GM19238 (cell line): ENCODE measurements around the gene ZMPSTE24.

Source experiments
- DNase-seq: peaks from one replicate; pipeline ENCODE4 v3.0.0; 2011; ENCODE audit warnings: low spot score; ENCODE audit not compliant: insufficient read length

The ZMPSTE24 gene

DNA sequence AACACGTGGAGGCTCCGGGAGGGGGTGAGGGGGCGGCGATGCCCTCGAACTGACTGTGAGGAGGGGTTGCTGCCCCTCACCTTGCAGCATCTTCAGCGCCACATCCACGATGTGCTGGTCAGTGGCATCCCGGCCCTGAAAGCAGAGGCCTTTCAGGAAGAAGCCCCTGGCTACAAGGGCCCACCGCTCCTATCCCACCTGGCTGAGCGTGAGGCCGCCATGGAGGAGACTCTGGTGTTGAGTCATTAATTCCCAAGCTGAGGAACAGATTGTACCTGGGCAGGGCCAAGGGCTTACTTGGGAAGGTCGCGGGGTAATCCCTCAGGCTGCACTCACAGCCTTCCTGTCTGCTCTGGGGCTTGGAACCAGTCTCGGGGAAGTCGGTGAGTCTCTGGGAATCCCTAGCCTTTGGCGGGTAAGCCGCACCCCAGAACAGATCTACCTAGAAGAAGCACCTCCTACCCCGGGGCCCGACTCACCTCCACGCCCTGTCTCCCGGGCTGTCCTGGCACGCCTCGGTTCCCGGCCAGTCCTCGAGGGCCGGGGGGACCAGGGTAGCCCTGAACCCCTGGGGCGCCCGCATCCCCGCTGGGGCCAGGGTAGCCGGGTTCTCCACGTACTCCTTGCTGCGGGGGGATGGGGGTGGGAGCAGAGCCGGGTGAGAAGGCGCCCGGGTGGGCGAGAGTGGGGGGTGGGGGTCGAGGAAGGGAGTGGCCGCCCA lies 45.2 kb downstream of the ZMPSTE24 start:
- no peak for DNase-seq

DNA sequence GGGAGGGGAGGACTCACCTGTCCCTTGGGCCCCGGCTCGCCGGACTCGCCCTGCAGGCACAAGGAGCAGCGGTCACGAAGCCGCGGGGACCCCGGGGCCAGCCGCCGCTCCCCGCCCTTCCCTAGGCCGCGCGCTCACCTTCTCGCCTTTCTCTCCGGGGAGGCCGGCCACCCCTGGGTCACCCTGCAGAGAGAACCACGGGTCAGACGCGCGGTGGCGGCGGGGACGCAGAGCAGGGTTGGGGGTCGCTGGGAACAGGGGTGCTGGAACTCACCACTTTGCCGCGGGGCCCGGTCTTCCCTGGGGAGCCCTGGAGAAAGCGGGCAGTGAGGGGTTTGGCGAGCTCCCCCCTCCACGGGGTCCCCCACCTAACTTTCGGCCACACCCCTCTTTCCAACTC lies 45.8 kb downstream of the ZMPSTE24 start:
- no peak for DNase-seq

DNA sequence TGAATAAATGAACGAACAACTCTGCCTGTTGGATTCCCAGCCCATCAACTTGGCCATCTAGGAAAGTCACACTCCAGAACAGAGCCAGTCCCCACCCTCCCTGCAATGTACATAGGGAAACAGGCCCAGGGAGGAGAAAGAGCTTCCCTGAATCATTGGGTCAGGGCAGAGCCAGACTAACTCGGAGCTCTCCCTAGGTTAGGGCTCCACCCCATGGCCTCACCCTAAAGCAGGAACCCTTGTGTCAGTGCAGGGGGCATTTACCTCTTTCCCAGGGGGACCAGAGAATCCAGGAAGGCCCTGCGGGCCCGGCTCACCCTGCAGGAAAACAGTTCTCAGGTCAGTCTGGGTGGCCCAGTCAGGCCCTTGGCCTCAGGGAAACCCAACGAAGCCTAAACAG lies 47.4 kb downstream of the ZMPSTE24 start:
- no peak for DNase-seq

DNA sequence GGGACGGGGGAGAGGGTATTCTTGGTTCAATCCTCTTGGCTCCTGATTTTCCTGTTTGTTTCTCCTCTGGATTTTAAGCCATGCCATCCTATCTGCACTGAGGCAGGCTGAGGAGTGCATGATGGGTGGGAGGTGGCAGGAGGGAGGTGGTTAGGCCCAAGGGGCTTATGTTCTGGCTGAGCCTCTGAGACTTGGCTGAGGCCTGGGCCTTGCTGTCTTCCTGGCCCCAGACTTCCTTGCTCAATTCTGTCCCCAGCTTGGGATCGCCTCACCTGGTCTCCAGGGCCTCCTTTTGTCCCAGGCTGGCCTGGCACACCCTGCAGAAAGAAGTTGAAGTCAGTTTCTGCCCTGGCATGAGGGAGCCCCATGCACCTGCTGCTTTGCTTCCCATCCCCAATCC lies 47.8 kb downstream of the ZMPSTE24 start:
- no peak for DNase-seq

DNA sequence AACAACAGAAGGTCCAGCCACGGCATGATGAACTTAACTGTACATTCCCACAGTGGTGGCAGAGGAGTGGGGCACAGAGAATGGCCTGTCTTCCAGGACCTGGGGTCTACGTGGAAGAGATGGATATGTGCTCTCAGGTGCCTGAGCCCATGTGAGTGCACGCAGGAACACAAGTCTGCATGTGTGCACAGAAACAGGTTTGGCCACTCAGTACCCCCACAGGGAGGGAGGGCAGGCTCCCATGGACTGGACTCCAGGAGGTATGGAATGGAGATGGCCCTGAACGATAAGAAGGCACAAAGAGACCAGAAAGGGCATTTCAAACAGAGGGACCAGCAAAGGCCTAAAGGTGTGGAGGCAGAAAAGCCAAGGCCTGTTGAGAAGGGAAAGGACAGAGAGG lies 48.3 kb downstream of the ZMPSTE24 start:
- no peak for DNase-seq

DNA sequence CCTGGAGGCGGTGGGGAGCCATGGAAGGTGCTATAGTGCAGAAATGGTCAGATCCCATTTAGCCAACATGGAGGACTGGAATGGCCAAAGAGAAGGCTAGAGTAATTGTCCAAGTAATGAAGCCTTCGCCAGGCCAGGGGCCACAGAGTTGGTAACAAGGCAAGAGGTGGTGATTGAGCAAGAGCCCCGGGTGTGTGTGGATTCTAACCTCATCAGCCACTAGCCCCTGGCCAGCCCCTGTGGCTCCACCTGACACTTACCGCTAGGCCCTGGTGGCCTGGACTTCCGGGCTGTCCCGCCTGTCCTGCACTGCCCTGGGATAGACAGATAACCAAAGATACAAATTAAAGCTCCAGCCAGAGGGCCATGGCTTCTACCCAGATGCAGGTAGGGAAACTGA lies 49.1 kb downstream of the ZMPSTE24 start:
- no peak for DNase-seq

DNA sequence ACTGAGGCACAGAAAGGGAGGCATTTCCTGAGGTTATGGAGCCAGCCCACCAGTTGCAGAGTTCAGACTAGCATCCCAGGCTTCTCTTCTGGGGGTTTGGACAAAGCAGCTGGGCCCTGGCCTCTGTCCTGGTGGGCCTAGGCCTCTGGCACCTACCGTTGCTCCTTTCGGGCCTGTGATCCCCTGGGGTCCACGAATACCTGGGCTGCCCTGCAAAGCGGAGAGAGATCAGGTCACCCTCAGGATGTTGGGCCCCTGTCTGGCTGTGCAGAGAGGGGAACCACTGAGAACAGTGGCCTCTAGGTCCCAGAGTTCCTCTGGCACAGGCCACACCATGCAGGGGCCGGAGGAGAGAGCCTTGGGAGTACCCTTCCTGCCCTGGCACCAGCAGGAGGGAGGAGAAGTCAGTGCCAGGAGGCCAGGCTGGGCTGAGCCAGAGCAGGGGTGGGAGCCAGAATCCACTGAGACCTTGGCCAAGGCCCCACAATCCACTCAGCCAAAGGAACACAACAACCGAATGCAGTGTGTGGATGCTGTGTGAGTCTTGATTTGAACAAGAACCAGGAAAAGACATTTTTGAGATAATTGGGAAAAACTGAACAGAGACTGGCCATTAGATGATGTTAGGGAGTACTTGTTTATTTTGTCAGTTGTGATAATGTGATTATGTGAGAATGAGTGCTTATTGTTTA lies 50.1 kb downstream of the ZMPSTE24 start:
- no peak for DNase-seq

DNA sequence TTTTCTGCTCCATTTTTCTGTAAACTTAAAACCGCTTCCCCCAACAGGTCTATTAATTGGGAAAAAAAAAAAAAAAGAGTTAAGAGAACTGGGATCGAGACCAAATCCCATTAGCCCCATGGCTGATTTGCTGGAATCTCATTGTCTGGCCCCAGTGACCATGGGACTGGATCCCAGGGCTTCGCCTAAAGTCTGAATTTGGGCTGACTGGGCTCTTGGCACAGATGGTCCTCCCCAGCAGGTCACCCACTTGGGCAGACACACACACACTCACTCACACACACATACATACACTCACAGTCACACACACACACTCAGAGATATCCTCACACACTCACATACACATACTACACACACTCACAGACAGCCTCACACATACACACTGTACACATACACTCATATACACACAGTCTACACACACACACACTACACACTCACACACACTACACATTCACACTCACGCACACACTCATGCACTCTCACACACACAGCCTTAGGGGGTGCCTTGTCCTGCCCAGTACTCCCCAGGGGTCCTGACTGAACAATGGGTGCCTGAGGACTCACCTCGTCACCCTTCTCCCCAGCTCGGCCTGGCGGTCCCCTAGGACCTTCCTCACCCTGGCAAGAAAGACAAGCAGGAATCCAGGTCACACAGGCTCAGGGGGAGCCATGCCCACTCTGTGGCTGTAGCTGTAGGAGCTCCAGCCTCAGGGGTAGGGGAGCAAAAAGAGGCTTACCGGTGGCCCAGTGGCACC lies 51.5 kb downstream of the ZMPSTE24 start:
- DNase-seq: no peak

DNA sequence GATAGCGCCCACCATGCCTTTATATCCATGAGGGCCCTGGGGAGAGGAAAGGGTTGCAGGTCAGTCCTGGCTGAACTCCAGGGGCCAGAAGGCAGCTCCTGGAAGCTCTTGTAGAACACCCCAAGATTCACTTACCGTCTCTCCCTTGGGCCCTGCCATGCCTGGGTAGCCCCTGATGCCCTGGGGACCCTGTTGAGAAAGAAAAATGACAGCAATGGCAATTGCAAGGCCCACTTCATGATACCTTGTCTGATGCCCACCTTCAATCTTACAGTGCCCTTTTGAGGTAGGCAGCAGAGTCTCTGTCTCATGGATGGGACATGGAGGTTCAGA lies 52.1 kb downstream of the ZMPSTE24 start:
- DNase-seq: no peak

DNA sequence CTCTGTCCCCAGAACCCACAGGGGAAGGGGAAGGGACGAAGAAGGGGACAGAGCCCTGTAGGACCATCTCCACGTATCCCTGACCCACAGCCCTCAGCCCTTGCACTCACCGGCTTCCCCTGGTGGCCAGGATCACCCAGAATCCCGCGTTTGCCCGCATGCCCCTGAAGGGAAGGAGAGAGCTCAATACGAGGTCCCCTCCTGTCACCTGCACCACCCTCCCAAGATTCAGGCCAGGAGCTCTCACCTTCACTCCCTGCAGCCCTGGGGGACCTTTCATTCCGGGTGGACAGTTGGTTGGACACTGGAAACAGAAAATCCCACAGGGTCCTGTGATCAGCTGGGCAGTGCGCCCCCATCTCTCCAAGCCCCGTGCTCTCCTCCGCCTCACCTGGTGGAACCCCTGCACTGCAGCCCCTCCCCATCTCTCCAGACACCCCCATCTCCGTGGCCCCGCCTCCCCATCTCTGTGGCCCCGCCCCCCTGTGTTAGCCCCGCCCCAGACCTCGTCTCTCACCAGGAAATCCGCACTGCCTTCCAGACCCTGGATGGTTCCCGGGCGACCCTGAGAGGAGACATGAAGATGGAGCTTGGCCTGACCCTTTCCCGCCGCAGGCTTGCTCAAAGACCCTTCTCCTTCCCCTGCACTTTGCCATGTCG lies 53.1 kb downstream of the ZMPSTE24 start:
- DNase-seq: no peak

DNA sequence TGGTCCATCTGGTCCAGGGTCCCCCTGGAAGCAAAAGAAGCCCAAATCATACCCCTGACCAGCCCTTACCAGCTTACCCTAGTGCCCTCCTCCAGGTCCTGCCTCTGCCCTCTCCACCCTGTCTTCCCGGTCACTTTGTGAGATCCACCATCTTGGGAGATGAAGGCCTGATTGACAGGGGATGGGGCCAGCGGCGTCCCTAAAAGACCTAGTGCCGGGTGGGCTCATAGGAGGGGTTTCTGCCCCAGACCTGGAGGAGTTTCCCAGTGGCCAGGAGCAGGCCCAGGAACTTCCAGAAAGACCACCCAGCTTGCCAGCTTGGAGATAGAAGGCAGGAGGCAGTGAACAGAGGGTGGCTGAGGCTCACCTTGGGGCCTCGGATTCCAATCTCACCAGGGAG lies 53.7 kb downstream of the ZMPSTE24 start:
- no peak for DNase-seq

DNA sequence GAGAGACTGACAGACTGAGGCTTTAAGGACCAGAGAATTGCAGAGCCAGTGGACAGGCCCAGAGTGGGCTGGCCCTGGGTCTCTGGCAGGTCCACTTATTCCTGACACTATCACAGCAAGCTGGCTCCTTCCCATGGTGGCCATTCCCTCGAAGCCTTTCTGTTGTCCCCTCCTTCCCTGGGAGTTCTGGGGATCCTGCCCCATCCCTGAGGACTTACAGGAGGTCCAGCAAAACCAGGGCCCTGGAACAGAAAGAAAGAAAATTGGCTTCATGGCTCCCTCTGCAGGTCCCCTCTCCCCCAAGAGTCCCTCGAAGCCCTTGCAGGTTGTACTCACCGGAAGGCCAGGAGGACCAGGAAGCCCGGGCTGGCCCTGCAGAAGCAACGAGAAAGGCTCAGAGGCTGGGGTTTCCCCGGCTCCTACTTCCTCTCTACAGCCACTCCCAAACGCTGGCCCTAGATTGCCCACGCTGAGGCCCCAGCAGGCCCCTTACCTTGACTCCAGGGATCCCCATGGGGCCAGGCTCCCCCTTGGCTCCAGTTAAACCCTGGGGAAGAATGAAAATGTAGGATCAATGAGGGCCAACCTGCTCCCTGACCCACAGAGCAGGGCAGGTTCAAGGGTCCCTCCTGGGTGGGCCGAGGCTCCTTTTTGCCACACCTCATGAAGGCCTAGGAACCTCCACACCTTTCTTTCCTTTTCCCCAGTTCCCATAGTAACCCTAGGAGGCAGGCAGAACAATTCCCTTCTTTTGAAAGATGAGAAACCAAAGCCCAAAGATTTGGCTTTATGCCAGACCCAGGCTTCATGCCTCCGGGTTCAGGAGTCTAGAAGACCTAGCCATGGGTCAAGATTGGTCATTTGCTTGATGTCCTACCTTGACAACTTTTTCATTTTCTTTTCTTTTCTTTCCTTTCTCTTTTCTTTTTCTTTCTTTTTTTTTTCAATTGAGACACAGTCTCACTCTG lies 54.5 kb downstream of the ZMPSTE24 start:
- peak; percentile 73 for DNase-seq

DNA sequence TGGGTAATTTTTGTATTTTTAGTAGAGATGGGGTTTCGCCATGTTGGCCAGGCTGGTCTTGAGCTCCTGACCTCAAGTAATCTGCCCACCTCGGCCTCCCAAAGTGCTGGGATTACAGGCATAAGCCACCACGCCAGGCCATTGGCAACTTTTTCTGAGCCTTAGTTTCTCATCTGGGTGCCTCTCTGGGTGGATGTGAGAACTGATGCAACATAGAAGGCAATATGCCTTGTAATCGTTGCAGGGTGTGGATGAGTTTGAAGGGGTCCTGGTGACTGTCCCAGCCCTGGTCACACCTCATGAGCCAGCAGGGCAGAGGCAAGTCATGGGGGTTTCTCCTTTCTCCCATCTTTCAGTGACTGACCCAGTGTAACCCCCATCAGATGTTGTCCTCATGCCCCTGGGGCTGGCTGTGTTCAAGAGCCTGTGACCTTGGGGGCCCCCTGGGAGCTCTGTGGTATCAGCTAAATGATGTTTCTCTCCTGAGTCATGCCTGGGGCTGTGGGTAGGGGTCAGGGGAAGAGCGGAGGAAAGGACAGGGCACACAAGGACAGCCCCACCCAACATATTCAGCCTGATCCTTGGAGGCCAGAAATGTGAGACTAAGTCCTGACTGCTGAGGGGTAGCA lies 55.4 kb downstream of the ZMPSTE24 start:
- DNase-seq: no peak

DNA sequence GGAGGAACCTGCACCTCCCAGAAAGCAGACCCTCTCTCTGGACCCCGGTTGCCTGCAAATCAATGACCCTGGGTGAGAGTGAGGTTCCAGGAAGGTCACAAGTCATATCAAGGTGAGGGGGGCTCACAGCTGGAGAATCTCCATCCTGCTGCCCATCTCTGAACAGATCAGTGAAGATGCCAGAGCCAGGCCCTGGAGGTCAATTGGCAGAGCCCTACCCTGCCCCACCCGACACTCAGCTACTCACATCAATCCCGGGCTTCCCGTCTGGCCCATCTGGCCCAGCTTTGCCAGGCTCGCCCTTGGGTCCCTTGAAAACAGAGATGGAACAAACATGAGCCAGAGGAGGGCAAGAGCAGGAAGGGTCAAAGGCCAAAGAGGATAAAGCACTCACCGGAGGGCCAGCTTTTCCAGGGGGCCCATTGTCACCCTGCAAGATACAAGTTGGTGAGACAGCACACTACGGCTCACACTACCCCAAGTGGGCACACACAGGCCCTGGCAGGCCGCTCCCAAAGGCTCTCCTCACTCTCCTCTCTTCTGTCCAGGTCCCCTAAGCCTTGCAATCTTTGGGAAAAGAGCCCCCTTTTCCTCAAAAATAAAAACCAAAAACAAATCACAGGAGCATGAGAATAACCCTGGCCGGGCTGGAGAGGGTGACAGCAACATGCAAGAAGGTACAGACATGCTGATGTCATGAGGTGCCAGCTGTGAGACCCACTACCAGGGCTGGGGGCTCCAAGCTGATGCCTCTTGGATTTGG lies 56.1 kb downstream of the ZMPSTE24 start:
- DNase-seq: no peak

DNA sequence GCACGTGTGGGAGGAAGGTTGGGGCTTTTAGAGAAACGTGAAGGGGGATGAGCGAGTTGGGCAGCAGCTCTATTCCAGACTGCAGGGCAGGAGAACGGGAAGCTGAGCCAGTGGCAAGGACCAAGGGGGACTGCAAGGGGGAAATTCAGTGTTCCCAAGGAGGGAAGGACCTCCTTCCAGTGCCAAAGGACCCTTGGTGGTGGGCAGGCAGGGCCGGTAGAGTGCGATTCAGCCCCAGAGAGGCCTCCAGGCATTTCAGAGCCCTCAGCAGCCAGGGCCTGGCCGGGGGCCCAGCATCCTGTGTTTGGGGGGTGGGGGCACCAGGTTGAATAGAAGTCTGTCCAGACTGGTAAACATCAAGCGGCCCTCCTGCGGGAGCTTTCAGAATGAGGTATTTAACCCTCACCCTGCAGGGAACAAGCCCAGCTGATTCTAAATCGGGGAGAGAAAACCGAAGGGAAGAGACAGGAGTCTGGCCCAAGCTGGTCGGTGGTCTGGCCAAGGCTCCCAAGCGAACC lies 56.7 kb downstream of the ZMPSTE24 start:
- no peak for DNase-seq

DNA sequence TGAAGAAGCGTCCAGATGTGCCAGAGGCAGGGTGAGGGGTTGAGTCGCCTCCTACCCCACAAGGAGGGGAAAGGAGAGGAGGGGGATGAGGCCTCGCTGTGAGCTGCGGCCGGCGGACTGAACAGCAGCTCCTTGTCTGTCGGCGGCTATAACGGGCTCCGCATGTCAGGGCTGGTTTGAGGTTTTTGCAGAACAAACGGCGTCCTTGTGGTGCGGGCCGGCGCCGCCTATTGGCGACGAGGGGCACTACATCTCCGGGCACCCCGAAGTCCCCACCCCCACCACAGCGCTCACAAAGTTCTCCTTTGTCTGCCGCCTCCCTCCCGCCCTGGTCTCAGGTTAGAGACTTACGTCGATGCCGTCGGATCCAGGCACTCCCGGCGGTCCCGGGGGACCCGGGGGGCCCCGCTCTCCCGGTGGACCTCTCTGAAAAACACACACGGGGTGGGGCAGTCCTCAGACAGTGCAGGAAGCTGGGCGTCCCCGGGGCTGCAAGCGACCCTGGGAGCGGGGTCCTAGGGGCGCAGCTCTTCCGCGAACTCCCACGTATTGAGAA lies 57.3 kb downstream of the ZMPSTE24 start:
- DNase-seq: peak; percentile 68

DNA sequence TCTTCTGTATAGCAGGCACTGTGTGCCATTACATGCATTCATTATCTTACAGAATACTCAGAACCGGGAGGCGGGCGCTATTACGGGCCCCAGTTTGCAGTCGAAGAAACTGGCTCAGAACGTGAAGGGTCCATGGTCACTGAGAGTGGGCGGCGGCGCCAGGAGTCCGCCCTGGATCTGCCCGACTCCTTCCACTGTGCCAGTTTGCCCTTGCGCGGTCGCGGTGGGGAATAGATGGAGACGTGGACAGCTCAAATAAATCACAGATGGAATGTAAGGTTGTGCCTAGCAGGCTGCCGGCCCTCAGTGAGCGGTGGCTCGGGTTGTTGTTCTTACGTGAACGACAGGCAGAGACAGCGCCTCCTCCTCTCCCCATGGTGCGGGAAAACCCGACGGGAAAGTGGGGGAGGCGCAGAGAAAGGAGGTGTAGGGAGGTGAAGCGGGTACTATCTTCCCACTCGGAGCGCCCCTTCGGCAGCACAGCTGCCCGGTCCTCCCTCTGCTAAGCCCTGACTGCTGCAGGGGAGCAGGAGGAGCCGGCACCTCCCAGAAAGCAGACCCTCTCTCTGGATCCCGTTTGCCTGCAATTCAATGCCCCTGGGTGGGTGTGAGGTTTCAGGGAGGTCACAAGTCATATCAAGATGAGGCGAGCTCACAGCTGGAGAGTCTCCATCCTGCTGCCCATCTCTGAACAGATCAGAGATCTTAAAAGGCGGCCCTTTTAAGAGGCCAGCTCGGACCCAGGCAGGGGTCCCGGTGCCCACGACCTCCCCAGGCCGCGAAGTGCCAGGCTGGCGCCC lies 58.0 kb downstream of the ZMPSTE24 start:
- DNase-seq: no peak
